ENCODE data around the gene OSBPL2. TPM values are rescaled to one million over a fixed set of nuclear protein-coding genes. Genes with fewer than 3 reads are reported as not detected.
A peak's percentile ranks its signal among the peaks of the same experiment; 100 is the strongest.

OSBPL2 gene
- total RNA-seq, 1 donor from 2014 or later = 25.0 TPM

GRCh38 chr20:62243106-62243505 lies 4.8 kb downstream of the OSBPL2 start:
- Histone ChIP-seq H3K9me3 (no peaks in the 10 kb centered on the region), H3K27me3 (no peaks in the 10 kb centered on the region), H3K36me3 (peaks cover 0 to 10% of the 10 kb centered on the region in 2 donors), H3K4me3 (no peak overlapping the region), H3K27ac (peak overlapping the region in 1 of 2 donors; percentile 22), H3K4me1 (peaks cover 11 to 37% of the 10 kb centered on the region in 2 donors)
- TF ChIP-seq, protein P1, sequence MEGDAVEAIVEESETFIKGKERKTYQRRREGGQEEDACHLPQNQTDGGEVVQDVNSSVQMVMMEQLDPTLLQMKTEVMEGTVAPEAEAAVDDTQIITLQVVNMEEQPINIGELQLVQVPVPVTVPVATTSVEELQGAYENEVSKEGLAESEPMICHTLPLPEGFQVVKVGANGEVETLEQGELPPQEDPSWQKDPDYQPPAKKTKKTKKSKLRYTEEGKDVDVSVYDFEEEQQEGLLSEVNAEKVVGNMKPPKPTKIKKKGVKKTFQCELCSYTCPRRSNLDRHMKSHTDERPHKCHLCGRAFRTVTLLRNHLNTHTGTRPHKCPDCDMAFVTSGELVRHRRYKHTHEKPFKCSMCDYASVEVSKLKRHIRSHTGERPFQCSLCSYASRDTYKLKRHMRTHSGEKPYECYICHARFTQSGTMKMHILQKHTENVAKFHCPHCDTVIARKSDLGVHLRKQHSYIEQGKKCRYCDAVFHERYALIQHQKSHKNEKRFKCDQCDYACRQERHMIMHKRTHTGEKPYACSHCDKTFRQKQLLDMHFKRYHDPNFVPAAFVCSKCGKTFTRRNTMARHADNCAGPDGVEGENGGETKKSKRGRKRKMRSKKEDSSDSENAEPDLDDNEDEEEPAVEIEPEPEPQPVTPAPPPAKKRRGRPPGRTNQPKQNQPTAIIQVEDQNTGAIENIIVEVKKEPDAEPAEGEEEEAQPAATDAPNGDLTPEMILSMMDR (IDR thresholded peaks at IDR 0.05) = no peak
- intact Hi-C loops (cut with DNase I) = no loop called here
- no peak for DNase-seq (ENCODE audit: low spot score in 2 of 2)

DNA sequence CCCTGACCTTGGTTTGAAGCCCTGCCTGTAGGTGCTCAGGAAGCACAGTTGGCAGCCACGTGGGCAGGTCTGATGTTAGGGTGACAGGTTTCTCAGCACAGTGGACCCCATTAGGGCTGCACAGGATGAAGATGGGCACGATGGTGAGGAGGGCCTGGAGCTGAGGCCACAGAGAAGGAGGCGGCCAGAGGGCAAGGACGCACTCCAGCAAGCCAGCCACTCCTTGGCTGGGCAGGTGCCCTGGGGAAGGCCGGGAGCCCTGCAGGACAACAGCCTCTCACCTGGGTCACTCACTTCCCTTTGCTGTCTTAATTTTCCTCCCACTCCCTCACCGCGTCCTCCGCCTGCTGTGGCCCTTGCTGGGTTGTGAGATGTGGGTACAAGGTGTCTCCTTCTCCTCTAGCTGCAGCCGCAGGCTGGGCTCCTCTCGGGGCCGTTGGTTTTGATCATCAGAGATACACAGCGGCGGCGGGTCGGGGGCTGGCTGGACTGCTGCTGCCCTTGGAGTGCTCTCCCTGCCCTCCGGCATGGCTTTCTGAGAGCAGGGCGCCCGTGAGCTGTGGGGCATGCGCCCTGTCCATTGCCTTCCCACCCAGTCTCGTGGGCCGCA lies 5.7 kb downstream of the OSBPL2 start:
- no peak for DNase-seq (ENCODE audit: low spot score in 2 of 2)
- no peaks in the 10 kb centered on the region for H3K27me3 ChIP-seq
- TF ChIP-seq, protein P1 (IDR thresholded peaks at IDR 0.05) = no peak
- H3K27ac ChIP-seq = peak overlapping the region; percentile 44 to 74
- no peak overlapping the region for H3K4me3 ChIP-seq
- no peaks in the 10 kb centered on the region for H3K9me3 ChIP-seq
- peaks cover 0 to 10% of the 10 kb centered on the region in 2 donors for H3K36me3 ChIP-seq
- intact Hi-C loops (cut with DNase I) = no loop called here
- peaks cover 11 to 37% of the 10 kb centered on the region in 2 donors for H3K4me1 ChIP-seq

GRCh38 chr20:62244644-62245108 lies 6.4 kb downstream of the OSBPL2 start:
- Histone ChIP-seq H3K4me1 (peaks cover 9 to 34% of the 10 kb centered on the region in 2 donors), H3K9me3 (no peaks in the 10 kb centered on the region), H3K27me3 (no peaks in the 10 kb centered on the region), H3K36me3 (peaks cover 0 to 10% of the 10 kb centered on the region in 2 donors), H3K4me3 (no peak overlapping the region), H3K27ac (peak overlapping the region; percentile 74 to 92)
- TF ChIP-seq, protein P1 (IDR thresholded peaks at IDR 0.05) = no peak
- intact Hi-C loops (cut with DNase I) = no loop called here
- DNase-seq (ENCODE audit: low spot score in 2 of 2) = no peak

DNA sequence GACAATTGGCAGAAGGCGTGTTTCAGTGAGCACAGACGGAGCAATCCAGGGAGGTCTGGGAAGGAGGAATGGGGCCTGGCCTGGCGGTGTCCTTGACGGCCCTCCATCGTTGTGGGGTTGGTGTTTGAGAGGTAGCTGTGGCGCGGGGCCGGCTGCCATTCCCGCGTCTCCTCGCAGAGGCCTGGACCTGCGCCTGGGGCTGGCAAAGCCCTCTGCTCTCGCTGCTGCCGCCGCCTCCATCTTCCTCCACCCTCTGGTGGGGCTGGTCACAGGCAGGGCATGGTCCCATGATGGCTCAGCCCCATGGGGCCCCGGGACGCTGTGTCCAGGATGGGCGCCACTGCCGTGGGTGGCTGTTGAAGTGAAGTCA lies 7.6 kb downstream of the OSBPL2 start:
- H3K36me3 ChIP-seq = peaks cover 0 to 10% of the 10 kb centered on the region in 2 donors
- TF ChIP-seq, protein P1 (IDR thresholded peaks at IDR 0.05) = no peak
- no peaks in the 10 kb centered on the region for H3K27me3 ChIP-seq
- peak overlapping the region; percentile 74 to 92 for H3K27ac ChIP-seq
- no peak for DNase-seq (ENCODE audit: low spot score in 2 of 2)
- peak overlapping the region in 1 of 2 donors; percentile 4 for H3K4me3 ChIP-seq
- intact Hi-C loops (cut with DNase I) = no loop called here
- no peaks in the 10 kb centered on the region for H3K9me3 ChIP-seq
- peaks cover 9 to 36% of the 10 kb centered on the region in 2 donors for H3K4me1 ChIP-seq

GRCh38 chr20:62246431-62246830 lies 8.1 kb downstream of the OSBPL2 start:
- TF ChIP-seq, protein P1 (IDR thresholded peaks at IDR 0.05) = no peak
- intact Hi-C loops (cut with DNase I) = no loop called here
- no peaks in the 10 kb centered on the region for H3K9me3 ChIP-seq
- H3K4me1 ChIP-seq = peaks cover 9 to 36% of the 10 kb centered on the region in 2 donors
- no peak for DNase-seq (ENCODE audit: low spot score in 2 of 2)
- H3K36me3 ChIP-seq = peaks cover 0 to 10% of the 10 kb centered on the region in 2 donors
- peak overlapping the region in 1 of 2 donors; percentile 4 for H3K4me3 ChIP-seq
- H3K27ac ChIP-seq = peak overlapping the region; percentile 74 to 92
- H3K27me3 ChIP-seq = no peaks in the 10 kb centered on the region
